GM21529 (cell line): ENCODE measurements around the gene ZFYVE19.

Experiments
- ATAC-seq: cut with Tn5 transposase; IDR thresholded peaks from one replicate; pipeline ENCODE4 v1.9.1; 2021; ENCODE audit not compliant: unreplicated experiment

ZFYVE19 gene

GRCh38 chr15:40775740-40776536 lies 31.0 kb upstream of the ZFYVE19 start:
- no peak for ATAC-seq

- ATAC-seq: no peak
Observed at GRCh38 chr15:40776537-40777141, 30.2 kb upstream of the ZFYVE19 start.

GRCh38 chr15:40782609-40783227 lies 24.2 kb upstream of the ZFYVE19 start:
- ATAC-seq: peak; percentile 79

GRCh38 chr15:40785164-40785563 lies 21.7 kb upstream of the ZFYVE19 start:
- no peak for ATAC-seq

GRCh38 chr15:40785814-40786213 lies 21.1 kb upstream of the ZFYVE19 start:
- ATAC-seq: no peak

- ATAC-seq: no peak
Observed at GRCh38 chr15:40787344-40787841, 19.5 kb upstream of the ZFYVE19 start.

GRCh38 chr15:40787991-40788390 lies 18.9 kb upstream of the ZFYVE19 start:
- ATAC-seq: no peak

- no peak for ATAC-seq
Observed at GRCh38 chr15:40789119-40789518, 17.8 kb upstream of the ZFYVE19 start.

- ATAC-seq: no peak
Observed at GRCh38 chr15:40789999-40790398, 16.9 kb upstream of the ZFYVE19 start.

- no peak for ATAC-seq
Observed at GRCh38 chr15:40790718-40791117, 16.2 kb upstream of the ZFYVE19 start.

GRCh38 chr15:40792394-40792793 lies 14.5 kb upstream of the ZFYVE19 start:
- no peak for ATAC-seq

- ATAC-seq: no peak
Observed at GRCh38 chr15:40793216-40793989, 13.5 kb upstream of the ZFYVE19 start.

- no peak for ATAC-seq
Observed at GRCh38 chr15:40796041-40796440, 10.8 kb upstream of the ZFYVE19 start.

- ATAC-seq: no peak
Observed at GRCh38 chr15:40796512-40796911, 10.4 kb upstream of the ZFYVE19 start.

GRCh38 chr15:40799523-40799922 lies 7.4 kb upstream of the ZFYVE19 start:
- ATAC-seq: no peak

- ATAC-seq: no peak
Observed at GRCh38 chr15:40803076-40803475, 3.8 kb upstream of the ZFYVE19 start.

- no peak for ATAC-seq
Observed at GRCh38 chr15:40803688-40804087, 3.2 kb upstream of the ZFYVE19 start.

- no peak for ATAC-seq
Observed at GRCh38 chr15:40806672-40807027, 239 bp upstream of the ZFYVE19 start.

- ATAC-seq: no peak
Observed at GRCh38 chr15:40807888-40808461, 1.1 kb downstream of the ZFYVE19 start.

- no peak for ATAC-seq
Observed at GRCh38 chr15:40808861-40809450, 2.1 kb downstream of the ZFYVE19 start.
